Stimulated activated CD4-positive, alpha-beta T cell treated with anti-CD3 and anti-CD28 coated beads, Interleukin-2, amount 100 ng/mL, for 4 hours (primary cell): Measurements from ENCODE around the gene MRPL43.
"Not testable (repeated sequence)": the region's sequence is repeated elsewhere in the genome, so short reads cannot be mapped to it uniquely, and the experiment has no call there.

Experiments
- DNase-seq: peaks from one replicate; pipeline ENCODE4 v3.0.0-alpha.2; 2020; ENCODE audit warnings: low read depth

Gene MRPL43

DNA sequence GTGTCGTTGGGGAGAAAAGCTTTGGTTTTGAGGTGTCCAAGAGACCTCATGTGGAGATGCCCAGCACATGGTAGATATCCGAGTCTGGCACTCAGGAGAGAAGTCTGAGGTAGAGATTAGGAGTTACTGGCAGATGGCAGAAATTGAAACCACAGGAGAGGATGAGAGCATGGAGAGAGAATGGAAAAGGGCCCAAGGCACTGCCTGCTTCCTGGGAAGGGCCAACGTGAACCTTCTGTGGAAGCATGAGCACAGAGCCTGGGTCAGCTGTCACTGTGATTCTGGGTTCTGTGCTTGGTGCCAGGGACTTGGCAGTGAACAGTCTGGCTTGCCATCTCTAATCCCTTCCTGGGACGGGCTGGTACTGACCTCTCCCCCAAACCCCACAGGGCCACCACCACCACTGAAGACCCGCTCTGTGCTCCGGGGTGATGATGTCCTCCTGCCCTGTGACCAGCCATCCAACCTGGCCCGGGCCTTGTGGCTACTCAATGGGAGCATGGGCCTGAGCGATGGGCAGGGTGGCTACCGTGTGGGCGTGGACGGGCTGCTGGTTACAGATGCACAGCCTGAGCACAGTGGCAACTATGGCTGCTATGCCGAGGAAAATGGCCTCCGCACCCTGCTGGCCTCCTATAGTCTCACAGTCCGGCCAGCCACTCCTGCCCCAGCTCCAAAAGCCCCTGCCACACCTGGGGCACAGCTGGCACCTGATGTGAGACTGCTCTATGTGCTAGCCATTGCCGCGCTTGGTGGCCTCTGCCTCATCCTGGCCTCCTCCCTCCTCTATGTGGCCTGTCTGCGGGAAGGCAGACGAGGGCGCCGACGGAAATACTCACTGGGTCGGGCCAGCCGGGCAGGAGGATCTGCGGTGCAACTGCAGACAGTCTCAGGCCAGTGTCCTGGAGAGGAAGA is 4.1 kb downstream of the MRPL43 start:
- DNase-seq = no peak

DNA sequence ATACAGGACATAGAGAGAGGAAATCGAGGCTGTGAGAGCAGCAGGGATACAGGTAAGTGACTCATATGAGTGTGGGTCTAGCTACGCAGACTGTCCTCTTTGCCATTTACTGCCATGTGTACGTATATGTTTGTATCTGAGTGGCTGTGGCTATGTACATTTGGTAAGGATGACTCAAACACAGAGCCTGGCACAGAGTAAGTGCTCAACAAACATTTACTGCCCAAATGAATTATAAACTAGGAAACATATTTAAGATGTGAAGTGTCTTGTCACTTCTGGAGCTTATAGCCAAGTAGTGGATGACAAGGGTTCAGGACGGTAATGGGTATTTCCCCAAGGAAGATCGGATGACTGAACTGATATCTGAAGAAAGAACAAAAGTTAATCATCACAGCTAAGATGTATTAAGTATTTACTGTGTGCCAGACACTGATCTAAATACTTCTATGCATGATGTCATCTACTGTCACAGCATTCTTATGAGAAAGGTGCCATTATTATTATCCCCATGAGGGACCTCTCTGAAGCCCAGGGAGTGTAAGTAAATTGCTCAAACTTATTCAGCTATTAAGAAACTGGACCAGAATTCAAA is 6.0 kb downstream of the MRPL43 start:
- DNase-seq = no peak

- no peak for DNase-seq
These were observed 6.6 kb downstream of the MRPL43 start for GRCh38 chr10:100980711-100981110.

- no peak for DNase-seq
These were observed 7.0 kb downstream of the MRPL43 start for GRCh38 chr10:100980311-100980710.

DNA sequence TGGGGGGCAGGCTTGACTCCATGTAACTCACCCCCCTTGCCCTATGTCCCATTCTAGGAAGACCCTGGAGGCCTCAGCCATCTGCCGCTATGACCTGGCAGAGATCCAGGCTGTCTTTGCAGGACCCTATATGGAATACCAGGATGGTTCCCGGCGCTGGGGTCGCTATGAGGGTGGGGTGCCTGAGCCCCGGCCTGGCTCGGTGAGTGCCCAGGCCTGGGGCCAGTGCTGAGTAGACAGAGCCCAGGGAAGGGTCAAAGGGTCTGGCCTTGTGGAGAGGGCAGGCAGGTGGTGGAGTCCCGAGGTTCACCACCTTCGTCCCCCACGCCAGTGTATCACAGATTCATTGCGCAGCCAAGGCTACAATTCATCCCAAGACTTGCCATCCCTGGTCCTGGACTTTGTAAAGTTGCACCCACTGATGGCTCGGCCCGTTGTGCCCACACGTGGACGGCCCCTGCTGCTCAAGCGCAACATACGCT is 7.5 kb downstream of the MRPL43 start:
- no peak for DNase-seq

- DNase-seq = no peak
These were observed 8.4 kb downstream of the MRPL43 start for GRCh38 chr10:100978901-100979195.

DNA sequence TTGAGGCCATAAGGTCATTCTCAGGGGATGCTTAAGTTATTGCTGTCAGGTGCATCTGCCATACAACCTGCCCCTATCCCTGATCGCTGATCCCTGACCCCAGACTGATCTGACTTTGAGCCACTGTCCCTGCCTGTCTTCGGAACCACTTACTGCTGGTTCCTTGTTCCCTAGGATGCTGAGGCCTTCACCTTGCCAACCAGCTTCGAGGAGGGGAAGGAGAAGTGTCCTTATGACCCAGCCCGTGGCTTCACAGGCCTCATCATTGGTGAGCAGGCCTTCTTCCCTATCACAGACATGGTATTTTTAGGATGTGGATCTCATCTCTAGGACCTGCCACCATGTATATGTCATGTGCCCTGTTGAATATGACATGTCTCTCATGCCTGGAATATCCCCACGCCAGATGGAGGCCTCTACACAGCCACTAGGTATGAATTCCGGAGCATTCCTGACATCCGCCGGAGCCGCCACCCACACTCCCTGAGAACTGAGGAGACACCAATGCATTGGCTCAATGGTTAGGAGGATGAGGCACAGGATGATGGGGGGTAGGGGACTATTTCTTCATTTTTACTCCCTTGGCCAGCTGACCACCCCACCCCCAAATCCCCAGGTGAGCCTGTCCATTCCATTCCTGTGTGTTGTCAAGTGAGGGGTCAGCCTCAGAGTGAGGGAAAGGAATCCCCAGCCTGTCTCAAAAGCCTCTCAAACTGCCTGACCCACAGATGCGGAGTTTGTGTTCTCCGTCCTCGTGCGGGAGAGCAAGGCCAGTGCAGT is 9.0 kb downstream of the MRPL43 start:
- DNase-seq = no peak

- DNase-seq = no peak
These were observed 9.9 kb downstream of the MRPL43 start for GRCh38 chr10:100977436-100977835.

DNA sequence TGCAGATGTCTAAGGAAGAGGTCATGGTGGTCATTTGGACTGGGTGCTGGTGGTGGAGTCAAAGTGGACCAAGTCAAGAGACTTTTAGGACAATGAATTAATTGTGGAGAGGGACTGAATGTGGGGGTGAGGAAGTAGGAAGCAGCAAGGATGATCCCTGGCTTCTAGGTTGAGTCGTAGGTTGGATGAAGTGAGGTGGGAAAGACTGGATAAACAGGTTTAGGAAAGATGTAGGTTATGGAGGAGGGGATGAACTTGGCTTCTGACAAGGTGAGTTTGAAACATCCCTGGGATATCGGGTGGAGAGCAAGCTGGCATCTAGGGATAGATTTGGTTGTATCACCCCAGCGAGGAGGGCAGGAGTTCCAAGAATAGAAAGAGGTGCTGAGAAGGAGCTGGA is 10.4 kb downstream of the MRPL43 start:
- DNase-seq = no peak

DNA sequence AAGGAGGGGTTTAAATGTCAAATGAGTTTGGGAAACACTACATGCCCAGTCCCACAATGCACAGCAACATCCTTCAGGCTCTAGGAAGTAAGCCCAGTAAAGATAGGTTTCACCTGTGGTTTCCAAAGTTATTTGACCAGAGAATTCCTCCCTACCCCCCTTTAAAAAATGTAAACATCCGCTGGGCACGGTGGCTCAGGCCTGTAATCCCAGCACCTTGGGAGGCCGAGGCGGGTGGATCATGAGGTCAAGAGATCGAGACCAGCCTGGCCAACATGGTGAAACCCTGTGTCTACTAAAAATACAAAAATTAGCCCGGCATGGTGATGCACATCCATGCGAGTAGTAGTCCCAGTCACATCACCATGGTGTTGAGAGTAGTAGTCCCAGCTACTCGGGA is 11.9 kb downstream of the MRPL43 start:
- DNase-seq = not testable (repeated sequence)

DNA sequence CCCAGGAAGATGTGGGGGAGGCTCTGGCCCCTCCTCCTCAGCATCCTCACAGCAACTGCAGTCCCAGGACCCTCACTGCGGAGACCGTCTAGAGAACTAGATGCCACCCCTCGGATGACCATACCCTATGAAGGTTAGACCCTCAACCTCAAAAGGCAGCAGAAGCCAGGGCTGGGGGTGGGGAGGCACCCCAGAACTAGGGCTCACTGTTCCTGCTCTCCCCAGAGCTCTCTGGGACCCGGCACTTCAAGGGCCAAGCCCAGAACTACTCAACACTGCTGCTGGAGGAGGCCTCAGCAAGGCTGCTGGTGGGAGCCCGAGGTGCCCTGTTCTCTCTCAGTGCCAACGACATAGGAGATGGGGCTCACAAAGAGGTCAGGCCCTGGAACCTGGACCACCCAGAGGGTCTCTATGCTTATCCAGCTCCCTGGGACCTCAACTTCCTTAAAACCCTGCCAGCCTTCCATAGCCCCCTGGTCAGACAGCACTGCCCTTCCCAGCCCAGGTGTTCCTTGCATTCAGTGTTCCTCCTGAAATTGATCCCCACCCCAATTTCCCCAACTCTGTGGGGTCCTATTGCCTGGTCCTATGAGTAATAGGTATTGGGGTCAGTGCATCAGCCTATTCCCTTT is 14.3 kb downstream of the MRPL43 start:
- DNase-seq = no peak

DNA sequence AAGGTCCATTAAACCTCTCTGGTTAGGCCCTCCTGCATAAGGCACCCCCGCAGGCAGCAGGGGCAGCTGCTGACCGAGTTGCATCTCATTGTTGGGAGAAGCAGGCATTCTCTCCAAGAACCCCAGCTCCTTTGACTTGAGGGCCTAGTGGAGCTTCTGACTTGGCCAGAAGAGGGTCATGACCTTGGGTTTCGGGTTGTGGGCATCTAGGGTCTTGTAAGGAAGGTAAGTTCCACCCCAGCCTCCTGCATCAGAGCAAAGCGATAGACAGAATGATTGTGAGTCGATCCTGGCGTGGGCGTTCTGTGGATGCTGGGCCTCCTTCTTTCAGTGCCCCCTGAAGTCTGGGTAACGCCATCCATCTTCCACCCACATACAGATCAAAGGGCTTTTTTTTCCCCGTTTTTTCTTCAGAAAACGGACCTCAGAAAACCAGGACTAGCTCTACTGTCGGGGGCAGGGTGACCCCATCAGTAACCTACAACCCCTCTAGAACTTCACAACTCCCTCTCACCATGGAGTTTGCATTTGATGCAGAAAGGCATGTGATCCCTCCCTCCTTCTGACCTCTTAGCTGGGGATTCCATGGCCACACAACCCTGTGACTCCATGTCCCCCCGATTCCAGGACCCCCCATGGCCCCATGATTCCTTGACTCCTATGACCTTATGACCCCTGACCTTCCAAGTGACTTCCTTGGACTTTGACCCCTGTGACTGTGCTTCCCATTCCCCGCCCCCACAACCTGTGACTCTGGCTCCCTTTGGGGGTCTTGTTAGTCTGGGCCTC is 15.0 kb downstream of the MRPL43 start:
- DNase-seq = no peak

DNA sequence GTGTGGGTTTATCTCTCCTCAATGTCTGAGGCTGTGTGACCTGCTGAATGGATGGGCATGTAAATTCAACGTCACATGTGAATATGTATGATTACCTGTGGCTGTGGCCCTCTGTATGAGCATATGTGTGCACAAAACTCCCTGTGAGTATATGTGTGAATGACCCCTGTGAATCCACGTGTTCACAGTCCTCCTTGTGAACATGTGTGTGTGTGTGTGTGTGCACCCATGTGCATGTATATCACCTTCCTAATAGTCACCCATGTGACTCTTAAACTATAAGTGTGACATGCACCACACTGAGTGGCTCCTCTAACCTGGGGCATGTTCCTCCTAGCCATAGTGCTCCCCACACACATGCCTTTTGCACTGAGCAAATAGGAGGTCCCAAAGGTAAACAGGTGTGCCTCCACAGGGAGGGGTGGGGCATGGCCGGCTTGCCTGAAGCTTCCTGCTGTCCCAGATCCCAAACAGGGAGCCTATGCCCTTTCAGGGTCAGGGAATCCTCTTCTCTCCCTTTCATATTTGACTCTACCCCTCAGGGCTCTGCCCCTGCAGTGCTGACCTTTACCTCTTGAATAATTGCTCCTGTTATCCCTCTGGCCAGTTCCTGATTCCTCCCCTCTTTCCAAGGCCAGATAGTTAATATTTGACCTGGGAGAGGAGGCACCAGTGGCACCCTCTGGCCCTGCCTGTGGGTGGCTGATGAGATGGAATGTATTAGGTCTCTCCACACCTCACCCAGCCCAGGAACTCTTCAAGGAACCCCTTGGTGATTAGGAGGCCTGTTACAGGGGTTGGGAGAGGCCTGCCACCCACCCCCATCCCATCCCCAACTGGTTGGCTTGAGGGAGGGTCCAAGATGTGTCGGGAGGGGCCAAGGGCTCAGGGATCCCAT is 16.1 kb downstream of the MRPL43 start:
- no peak for DNase-seq

DNA sequence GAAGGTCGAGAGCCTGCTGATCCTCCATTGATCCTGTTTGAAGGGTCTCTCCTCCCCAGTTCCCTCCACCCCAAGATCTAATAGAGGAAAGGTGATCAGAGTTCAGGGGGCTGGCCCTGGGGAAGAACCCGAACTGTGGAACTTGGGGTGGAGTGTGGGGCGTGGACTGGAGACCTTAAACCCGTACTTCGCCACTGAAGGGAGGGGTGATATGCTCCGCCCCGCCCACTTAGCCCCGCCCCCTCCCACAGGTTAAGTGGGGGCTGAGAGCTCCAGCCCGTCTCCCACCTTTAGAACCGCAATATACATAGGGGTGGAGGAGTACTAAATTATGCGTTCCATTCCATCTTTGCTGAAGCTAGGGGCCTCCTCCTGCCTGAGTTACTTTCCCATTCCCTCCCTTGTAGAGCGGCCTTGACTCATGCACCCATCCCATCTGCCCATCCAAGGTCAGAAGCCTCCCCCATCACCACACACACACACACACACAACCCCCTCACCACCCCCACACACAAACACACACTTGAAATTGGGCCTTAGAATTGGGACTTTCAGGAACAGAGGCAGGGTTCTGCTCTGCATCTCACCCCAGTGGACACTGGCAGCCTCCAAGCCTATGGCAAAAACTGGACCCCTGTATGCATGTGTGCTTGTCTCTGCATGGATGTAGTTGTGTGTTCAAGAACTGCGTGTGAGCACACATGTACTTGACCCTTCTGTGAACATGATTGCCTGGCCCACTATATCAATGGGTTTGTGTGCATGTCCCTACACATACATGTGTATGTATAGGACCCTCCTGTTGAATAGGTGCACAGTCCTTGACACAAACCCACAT is 17.0 kb downstream of the MRPL43 start:
- no peak for DNase-seq

DNA sequence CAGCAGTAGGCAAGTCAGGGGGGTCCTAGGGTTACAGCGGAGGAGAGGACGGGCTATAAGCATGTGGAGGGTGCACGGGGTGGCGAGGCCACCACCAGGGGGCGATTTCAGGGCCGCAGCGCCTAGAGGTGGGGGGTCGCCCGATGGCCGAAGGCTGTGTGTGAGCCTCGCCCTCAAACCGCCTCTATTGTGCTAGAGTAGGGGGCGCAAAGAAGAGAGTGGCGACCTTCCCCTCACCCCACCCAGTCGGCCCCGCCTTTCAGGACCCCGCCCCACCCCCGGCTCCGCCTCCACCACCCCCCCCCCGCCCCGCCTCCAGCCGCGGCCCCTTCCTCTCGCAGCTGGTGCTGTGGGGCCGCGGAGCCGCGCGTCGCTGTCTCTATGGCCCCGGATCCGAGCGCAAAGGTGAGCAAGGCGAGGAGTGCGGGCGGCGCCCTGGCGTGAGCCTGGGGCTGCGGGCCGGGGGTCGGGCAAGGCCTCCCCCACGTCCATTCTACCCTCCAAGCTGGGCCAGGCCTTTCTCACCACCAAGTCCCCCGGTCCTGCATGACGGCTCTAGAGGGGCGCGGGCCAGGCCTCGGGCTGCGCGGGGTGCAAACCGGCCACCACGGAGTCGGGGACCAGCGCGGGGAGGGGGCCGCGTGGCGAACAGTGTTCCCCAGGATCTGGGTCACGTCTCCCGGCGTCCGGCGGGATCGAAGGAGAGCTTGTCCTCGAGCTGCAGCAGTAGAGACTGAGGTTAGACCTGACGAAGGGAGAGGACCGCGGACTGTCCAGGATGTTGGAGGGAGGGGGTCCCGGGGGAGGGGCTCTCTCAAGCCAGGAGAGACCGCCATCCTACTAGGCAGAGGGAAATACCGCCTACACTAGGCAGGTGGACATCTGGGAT is 17.9 kb downstream of the MRPL43 start, which contains the start of gene SEMA4G:
TSS of gene SEMA4G (plus strand) at position 318 of the 889 bp plus-strand sequence. CDS start 3,409 bp downstream, outside the sequence.
- no peak for DNase-seq

- no peak for DNase-seq
These were observed 18.5 kb downstream of the MRPL43 start for GRCh38 chr10:100968863-100969186.

GRCh38 chr10:100968062-100968736 is 19.1 kb downstream of the MRPL43 start:
- DNase-seq = no peak

DNA sequence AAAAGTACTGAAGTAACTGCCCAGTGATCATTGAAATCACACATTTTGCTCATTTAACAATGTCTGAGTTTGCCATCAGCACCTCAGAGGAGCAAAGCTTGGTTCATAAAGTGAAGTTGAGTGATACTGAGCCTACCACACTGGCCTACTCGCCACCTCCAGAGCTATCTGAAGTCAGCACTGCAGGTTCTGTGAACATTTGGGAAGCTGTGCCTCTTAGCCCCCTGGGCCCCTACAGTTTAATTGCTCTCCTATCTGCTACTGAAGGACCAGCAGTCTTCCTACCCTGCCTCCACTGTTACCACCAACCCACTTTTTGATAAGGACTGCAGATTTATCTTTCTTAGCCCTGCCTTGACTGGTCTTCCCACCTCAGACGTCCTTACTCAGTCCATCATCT is 20.0 kb downstream of the MRPL43 start:
- no peak for DNase-seq
